ENCODE measurements around the gene ALDH3A2.

The ALDH3A2 gene

DNA sequence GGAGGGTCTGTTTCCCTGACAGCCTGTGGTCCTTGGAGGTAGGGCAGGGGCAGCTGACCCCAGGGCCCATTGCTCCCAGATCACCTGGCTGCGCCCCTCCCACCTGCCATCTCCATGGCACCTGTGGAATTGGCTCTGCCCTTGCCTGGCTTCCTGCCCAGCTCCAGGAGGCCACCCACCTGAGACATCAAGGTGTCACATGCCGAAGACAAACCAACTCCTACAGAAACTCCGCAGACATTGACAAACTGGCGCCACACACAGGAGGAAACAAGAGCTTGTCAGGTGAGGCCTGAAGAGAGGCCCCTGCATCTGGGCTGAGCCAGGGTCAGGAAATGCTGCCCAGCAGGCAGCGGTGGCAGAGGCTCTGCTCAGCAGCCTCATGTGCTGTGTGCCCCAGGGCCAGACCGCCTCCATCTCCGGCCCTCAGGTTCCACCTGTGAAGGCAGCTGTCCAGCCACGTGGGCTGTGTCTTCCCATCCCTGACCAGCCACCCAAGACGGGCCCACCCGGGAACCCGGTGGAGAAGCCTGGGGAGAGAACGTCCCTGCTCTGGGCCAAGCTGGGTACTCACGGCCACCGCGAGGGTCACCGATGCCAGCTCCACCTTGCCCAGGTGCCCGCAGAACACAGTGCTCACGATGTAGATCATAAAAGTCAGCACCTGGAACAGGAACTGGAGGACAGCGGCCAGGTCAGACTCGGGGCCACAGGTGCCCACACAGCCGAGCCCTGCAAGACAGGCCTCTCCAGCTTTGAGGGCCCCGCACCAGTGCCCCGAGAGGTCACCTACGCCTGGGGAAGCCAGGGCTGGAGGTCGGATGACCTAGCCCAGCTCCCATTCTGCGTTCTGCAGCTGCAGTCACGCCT is 66.2 kb downstream of the ALDH3A2 start:
- no peak for DNase-seq (ENCODE audit: low spot score)

DNA sequence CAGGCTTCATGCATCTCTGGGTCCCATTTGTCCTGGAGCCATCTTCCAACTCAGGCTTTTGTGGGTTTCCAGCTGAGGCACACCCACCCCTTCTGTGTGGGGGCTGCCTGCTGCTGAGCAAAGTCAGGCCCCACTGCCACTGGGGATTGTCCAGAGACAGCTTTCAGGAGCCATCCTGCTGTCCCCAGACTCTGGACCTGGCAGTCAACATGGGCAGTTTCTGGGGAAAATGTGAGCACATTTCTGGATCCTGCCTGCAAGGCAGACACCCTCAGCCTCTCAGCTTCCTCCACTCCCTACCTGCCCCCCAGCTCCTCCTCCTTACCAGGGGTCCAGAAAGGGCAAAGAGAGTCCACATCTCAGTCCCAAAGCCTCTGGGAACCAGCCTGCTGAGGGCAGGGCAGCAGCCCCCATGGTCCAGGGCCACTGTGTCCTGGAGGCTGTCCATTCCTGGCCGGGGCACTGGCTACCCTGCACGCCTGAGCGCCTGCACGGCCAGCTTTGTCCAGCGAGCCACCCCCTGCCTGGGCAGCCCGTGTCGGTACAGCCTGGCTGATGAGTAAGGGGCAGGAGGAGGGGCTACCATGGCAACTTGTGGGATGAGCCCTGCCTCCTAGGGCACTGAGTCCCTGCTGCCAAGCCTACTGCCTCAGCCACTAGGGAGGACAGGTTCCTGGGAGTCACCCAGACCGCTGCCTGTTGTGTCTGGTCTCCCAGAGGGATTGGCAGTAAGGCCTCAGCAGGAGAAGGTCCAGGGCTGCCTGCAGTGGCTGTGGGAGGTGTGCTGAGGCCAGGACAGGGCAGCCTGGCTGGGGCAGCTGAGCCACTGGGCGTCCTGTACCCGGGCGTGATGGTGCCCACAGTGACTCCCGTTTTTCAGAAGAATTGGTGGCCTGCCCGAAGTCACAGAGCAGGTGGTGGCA is 67.8 kb downstream of the ALDH3A2 start, which contains the start of gene SLC47A2:
TSS of gene SLC47A2 (minus strand) at position 477 of the 923 bp plus-strand sequence. CDS start at position 448, 29 bp downstream.
- no peak for DNase-seq (ENCODE audit: low spot score)

DNA sequence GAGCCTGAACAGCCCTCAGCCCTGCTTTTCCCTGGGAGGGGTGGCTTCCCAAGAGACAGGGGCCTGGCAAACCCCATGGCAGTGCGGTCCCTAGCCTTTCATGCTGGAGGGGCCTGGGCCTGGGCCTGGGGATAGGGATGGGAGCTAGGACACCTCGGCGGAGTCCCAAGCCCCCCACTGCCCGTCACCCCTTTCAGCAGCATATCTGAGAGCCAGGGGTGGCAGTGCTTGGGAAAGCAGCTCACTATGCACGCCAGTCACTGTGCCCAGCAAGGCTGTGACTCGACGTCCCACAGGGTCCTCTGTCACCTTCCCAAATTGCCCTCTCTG is 68.4 kb downstream of the ALDH3A2 start:
- DNase-seq (ENCODE audit: low spot score): no peak

DNA sequence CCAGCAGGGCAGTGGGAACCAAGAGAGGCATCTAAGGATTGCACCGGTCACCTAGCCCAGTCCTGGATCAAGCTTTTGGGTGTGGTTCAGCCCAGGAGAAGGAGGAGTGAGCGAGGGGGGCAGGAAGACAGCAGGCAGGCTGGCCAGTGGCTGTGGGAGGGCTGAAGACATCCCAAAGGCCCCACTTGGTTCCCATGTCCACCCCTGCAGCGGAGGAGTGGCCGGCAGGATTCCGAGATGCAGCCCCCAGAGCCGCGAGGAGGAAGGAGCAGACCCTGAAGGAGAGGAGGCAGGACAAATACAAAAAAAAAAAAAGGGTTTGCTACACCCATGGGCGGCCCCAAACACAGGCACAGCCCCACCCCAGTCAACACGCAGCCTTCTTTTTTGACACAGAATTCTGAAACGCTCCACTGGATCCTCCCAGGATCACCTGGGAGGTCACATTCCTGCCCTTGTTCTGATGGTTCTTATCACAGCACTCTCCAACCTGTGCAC is 68.9 kb downstream of the ALDH3A2 start:
- DNase-seq (ENCODE audit: low spot score): no peak

DNA sequence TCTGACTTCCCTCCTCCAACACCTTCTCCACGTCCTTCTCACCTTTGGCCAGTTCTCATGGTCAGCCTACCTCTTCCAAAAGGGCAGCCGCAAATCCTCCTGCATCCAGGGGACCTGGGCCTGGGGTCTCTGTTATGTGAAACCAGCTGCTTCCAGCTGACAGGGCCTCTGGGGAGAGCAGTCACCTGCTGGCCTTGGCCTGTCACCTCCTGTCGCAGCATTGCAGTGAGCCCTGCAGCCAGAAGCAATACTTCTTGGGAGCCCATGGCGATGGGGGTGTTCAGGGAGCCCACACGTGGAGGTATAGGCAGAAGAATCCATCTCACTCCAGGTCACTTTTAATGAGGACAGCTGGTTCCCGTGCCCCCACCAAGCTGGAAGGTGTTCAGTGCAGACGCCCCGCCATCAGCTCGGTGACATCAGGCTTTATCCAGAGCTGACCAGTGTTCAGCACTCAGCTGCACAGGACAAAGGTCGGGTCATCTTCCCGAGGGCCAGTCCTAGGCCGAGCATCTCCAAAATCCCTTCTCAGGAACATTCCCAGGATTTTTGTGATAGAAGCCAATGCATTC is 69.6 kb downstream of the ALDH3A2 start:
- no peak for DNase-seq (ENCODE audit: low spot score)

DNA sequence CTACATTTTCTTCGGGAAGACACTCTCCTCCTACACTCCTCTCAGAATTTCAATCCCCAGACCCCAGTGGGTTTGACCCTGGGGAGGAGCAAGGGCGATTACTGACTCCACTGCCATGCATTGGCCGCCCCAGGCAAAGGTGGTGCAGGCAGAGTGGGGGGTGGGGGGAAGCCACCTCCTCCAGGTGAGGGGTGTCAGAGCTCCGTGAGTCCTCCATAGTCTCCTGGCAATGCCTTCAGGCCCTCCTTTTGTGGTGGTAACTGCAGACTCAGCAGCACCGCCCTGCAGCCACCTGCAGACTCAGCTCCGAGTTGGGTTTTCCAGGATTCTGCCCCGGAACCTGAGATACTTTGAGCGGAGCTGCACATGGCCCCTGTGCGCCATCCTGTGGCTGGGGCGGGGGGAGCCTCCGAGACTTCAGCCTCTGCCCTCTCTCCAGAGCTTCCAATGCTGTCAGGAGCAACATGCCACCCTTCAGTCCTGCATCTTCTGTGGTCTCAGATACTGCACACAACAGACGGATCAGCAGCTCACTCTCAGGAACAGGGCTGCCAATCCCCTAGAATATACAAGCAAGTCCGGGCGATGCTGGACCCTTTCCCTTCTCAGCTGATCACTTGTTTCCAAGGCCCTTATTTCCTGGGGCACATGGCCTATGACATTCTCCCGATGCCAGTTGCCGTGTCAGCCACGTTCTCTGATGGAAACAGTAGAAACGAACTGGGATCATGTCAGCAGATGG is 70.2 kb downstream of the ALDH3A2 start:
- DNase-seq (ENCODE audit: low spot score): no peak

DNA sequence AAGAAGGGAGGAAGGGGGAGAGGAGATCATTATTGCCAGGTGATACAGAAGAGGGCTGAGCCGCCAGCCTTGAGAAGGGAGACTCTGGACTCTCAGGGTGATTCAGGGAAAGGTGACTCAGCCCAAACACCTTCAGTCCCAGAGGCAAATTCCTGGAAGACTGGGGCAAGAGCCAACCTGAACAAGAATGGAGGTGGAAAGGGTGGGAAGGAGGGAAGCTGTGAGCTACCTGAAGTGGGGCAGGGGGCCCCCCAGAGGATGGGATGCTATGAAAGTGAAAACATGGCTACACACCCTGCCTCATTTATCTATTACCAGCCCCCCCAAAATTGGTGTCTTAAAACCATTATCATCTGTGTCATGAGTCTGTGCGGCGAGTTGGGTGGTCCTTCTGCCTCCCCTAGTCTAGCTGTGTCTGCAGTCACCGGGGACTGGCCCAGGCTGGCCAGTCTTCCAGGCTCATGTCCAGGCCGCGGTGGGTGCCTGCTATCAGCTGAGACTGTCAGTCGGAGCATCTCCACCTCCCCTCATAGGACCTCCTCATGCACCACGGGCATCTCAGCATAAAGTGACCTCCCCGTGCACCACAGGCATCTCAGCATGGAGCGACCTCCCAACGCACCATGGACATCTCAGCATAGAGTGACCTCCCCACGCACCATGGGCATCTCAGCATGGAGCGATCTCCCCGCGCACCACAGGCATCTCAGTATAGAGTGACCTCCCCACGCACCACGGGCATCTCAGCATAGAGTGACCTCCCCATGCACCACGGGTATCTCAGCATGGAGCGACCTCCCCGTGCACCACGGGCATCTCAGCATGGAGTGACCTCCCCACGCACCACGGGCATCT is 71.0 kb downstream of the ALDH3A2 start:
- DNase-seq (ENCODE audit: low spot score): no peak

DNA sequence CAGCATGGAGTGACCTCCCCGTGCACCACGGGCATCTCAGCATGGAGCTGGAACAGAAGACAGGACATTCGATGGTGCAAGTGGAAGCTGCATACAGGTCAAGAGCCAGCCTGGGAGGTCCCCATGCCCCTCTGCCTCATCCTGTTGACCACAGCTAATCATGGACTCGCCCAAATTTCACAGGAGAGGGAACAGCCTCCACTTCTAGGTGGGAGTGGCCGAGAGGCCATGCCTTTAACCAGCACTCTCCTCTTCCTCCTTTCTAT is 71.6 kb downstream of the ALDH3A2 start:
- no peak for DNase-seq (ENCODE audit: low spot score)

DNA sequence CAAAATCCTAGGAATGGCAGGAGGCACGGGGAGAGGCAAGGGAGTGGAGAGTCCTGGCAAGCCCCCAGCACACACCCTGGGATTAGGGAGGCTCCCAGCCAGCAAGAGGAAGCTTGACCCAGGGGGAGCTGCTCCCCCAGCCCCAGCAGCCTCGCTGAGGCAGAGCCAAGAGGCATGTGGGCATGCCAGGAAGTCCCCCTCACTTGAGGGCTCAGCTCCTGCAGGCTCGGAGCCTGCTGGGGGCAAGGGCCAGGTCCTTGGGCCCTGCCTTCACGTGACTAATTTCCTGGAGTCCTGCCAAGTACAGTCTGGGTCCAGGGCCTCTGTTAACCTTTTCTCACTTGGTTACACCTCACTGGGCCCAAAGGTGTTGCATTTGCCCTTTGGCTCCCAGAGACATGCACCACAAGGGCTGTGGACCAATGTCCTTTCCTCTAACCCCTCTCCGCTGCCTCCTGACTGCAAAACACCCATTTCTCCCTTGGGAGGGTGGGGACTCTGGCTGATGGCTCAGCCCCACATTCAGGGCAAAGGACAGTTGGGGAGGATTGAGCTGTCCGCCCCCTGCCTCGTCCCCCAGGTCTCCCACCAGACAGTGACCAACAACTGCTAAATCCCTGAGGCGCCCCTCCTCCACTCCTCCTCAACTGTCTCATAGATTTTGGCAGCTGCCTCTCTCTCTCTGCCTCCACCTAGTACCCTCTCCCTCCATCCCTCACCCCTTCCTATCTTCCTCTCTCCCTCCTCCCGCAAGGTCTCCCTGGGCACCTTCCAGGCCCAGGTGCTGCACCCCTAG is 72.3 kb downstream of the ALDH3A2 start:
- DNase-seq (ENCODE audit: low spot score): no peak

DNA sequence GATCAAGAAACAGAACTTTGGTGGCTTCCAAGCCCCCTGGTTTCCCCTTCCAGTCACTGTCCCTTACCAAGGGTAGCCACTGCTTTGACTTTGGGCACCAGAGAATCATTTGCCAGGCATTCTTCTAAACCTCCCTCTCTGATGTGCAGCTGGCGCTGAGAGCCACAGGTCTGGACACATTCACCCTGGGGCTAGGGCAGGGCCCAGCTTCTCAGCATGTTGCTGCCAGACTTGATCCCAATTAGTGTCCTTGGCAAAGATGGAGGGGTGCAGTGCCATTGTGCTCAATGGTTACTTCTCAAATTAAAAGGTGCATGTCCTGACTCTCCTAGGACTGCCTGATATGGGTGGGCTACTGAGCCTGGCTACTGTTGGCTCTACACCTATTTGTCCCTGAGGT is 75.4 kb downstream of the ALDH3A2 start:
- DNase-seq (ENCODE audit: low spot score): no peak

DNA sequence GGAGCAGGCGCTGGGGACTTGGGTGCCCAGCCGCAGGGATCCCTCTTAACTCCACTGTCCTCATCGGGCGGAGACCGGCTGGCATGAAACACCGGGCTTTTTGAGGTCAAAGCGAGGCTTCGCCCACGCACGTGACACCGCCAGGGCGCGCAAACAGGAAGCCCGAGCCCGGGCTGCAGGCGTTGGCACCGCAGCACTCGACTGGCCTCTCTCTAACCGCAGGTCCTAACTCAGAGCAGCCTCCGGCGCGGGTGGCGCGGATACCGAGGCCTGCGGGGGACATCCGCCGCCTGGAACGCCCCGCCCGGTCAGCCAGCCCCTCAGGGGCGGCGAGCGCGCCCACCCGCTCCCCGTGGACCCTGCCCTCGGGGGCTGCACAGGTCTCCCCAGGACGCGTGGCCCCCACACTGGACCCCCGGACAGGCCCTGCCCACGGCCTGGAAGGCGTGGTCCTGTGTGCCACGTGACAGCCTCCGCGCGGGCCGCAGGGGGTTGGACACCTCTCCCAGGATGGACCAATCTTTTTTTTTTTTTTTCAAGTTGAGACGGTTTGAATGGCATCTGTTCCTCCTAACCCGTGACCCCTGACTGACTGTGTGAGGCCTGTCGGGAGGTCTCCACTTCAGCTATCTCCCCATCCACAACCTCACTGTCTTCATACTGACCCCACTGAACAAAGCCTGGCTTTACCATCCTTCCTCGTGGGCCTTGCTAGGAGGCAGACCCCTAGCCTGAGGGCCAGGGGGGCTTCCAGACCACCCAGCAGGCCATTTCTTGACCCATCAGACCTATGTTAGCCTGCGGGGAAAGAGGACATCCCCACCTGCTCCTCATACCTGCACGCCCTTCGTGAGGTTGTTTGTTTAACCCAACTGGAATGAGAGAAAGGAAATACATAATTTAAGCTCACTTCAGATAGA is 76.2 kb downstream of the ALDH3A2 start:
- DNase-seq (ENCODE audit: low spot score): no peak

DNA sequence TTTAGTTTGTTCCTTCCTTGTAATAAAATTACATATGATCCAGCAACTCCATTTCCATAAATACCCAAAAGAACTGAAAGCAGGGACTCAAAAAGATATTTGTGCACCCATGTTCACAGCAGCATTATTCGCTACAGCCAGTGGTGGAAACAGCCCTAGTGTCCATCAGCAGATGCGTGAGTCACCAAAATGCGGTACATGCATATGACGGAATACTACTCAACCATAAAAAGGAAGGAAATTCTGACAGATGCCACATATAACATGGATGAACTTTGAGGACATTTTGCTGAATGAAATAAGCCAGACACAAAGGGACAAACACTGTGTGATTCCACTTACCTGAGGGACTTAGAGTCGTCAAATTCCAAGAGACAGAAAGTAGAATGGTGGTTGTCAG is 76.9 kb downstream of the ALDH3A2 start:
- no peak for DNase-seq (ENCODE audit: low spot score)

DNA sequence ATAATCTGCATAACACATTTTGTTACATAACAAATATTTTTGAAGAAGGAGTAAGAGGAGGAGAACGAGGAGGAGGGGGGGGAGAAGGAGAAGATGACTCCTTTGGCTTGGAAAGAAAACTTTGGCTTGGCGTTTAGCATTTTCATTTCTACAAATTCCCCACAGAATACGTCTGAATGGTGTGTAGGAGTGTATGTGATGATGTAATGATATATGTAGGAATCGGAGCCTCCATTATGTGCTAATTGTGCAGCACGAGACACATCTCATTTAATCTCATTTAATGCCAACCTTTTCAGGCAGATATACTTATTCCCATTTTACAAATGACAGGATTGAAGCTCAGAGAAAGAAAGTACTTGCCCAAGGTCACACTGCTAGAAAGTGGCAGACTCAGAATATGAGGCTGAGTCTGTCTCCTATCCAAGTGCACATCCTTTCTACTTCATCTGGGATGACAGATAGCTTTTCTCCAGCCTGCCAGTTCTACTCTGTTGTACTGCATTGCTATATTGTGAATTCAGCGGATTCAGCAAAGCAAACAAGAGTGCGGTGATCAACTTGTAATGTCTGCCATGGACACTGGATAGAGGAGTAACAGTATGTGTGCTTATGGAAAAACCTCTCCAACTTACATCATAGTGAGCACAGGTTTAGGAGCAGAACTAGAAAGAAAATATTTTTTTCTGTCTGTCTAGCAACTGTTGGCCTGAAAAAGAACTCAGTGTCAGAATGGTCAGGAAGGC is 78.3 kb downstream of the ALDH3A2 start:
- no peak for DNase-seq (ENCODE audit: low spot score)
